Progenitor cell of endocrine pancreas (in vitro differentiated cells): ENCODE data around the gene WDFY2. TPM values are rescaled to one million over a fixed set of nuclear protein-coding genes. Genes with fewer than 3 reads are reported as not detected.

Experiments
- DNase-seq: peaks from one replicate; pipeline ENCODE4 v3.0.0; 2021; ENCODE audit warnings: low spot score; ENCODE audit not compliant: unreplicated experiment
- H3K27ac Mint-ChIP-seq: 2 replicates; pipeline ENCODE4 v1.8.0; 2021; ENCODE audit warnings: mild to moderate bottlenecking, moderate library complexity, mixed read lengths
- H3K27me3 Mint-ChIP-seq: 2 replicates; pipeline ENCODE4 v1.8.0; 2021; ENCODE audit warnings: mixed read lengths
- H3K36me3 Mint-ChIP-seq: 2 replicates; pipeline ENCODE4 v1.8.0; 2022; ENCODE audit warnings: mixed read lengths; ENCODE audit not compliant: insufficient read depth
- H3K4me1 Mint-ChIP-seq: 2 replicates; pipeline ENCODE4 v1.8.0; 2021; ENCODE audit warnings: low read depth, mixed read lengths
- H3K4me3 Mint-ChIP-seq: 2 replicates; pipeline ENCODE4 v1.8.0; 2021; ENCODE audit warnings: low read depth, mild to moderate bottlenecking, moderate library complexity, mixed read lengths
- H3K9me3 Mint-ChIP-seq: 2 replicates; pipeline ENCODE4 v1.8.0; 2021; ENCODE audit warnings: low read depth, mixed read lengths
- total RNA-seq: library from RNA; stranded (reverse); gene quantifications from 2 replicates; pipeline ENCODE4 v1.2.1, GENCODE V29; 2021
- TF ChIP-seq, protein P1 (sequence below): fragments of 200-600 bp; sonication (generic); IDR thresholded peaks from one replicate; pipeline ENCODE4 v1.5.0; 2021; ENCODE audit warnings: antibody characterized with exemption, mild to moderate bottlenecking; ENCODE audit not compliant: unreplicated experiment

The WDFY2 gene
- total RNA-seq, 1 donor from 2014 or later, result 17.2 TPM

GRCh38 chr13:51612867-51613266 is 28.6 kb downstream of the WDFY2 start:
- Mint-ChIP-seq H3K9me3 (no peaks in the 10 kb centered on the region), H3K36me3 (no peaks in the 10 kb centered on the region), H3K4me3 (no peak overlapping the region), H3K27ac (no peak overlapping the region), H3K4me1 (peaks cover 3% of the 10 kb centered on the region), H3K27me3 (no peaks in the 10 kb centered on the region)
- TF ChIP-seq, protein P1, sequence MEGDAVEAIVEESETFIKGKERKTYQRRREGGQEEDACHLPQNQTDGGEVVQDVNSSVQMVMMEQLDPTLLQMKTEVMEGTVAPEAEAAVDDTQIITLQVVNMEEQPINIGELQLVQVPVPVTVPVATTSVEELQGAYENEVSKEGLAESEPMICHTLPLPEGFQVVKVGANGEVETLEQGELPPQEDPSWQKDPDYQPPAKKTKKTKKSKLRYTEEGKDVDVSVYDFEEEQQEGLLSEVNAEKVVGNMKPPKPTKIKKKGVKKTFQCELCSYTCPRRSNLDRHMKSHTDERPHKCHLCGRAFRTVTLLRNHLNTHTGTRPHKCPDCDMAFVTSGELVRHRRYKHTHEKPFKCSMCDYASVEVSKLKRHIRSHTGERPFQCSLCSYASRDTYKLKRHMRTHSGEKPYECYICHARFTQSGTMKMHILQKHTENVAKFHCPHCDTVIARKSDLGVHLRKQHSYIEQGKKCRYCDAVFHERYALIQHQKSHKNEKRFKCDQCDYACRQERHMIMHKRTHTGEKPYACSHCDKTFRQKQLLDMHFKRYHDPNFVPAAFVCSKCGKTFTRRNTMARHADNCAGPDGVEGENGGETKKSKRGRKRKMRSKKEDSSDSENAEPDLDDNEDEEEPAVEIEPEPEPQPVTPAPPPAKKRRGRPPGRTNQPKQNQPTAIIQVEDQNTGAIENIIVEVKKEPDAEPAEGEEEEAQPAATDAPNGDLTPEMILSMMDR, result no peak
- DNase-seq, result no peak

GRCh38 chr13:51613535-51613934 is 29.3 kb downstream of the WDFY2 start:
- no peaks in the 10 kb centered on the region for H3K9me3 Mint-ChIP-seq
- no peaks in the 10 kb centered on the region for H3K27me3 Mint-ChIP-seq
- TF ChIP-seq, protein P1, result no peak
- no peak for DNase-seq
- no peak overlapping the region for H3K27ac Mint-ChIP-seq
- no peak overlapping the region for H3K4me3 Mint-ChIP-seq
- H3K36me3 Mint-ChIP-seq, result no peaks in the 10 kb centered on the region
- peaks cover 3% of the 10 kb centered on the region for H3K4me1 Mint-ChIP-seq

GRCh38 chr13:51614350-51614786 is 30.1 kb downstream of the WDFY2 start:
- Mint-ChIP-seq H3K9me3 (no peaks in the 10 kb centered on the region), H3K36me3 (no peaks in the 10 kb centered on the region), H3K4me1 (peaks cover 3% of the 10 kb centered on the region), H3K27ac (no peak overlapping the region), H3K4me3 (no peak overlapping the region), H3K27me3 (no peaks in the 10 kb centered on the region)
- DNase-seq, result no peak
- TF ChIP-seq, protein P1, result no peak

GRCh38 chr13:51618626-51619025 is 34.4 kb downstream of the WDFY2 start:
- DNase-seq, result no peak
- H3K27ac Mint-ChIP-seq, result no peak overlapping the region
- H3K4me1 Mint-ChIP-seq, result peaks cover 9% of the 10 kb centered on the region
- TF ChIP-seq, protein P1, result no peak
- H3K27me3 Mint-ChIP-seq, result no peaks in the 10 kb centered on the region
- no peaks in the 10 kb centered on the region for H3K36me3 Mint-ChIP-seq
- no peak overlapping the region for H3K4me3 Mint-ChIP-seq
- H3K9me3 Mint-ChIP-seq, result no peaks in the 10 kb centered on the region

DNA sequence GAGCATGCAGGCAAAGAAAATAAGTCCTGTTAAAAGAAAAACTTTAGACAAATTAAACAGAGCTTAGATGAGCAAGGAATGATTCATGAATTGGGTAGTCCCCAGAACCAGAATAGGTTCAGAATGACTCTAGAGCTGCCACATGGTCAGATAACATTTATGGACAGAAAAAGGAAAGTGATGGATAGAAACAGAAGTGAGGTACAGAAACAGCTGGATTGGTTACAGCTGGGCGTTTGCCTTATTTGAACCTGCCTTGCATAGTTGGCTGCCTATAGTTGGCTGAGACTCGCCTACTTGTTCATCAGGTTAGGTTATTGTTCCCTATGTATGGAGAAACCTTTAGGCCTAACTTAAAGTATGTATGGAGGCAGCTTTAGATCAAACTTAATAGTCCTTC is 35.4 kb downstream of the WDFY2 start:
- Mint-ChIP-seq H3K9me3 (no peaks in the 10 kb centered on the region), H3K27ac (no peak overlapping the region), H3K36me3 (no peaks in the 10 kb centered on the region), H3K4me3 (no peak overlapping the region), H3K4me1 (peaks cover 17% of the 10 kb centered on the region), H3K27me3 (no peaks in the 10 kb centered on the region)
- TF ChIP-seq, protein P1, result no peak
- no peak for DNase-seq
